Measurements from ENCODE around the gene TMEM9.
A peak's percentile ranks its signal among the peaks of the same experiment; 100 is the strongest.

TMEM9 gene

GRCh38 chr1:201154389-201155165, at the start of gene TMEM9:
TMEM9 (minus strand) TSS chr1:201154474; CDS start chr1:201153923, 551 bp downstream.
- peaks cover 36% of the 10 kb centered on the region for H3K27me3 Mint-ChIP-seq
- H3K4me1 Mint-ChIP-seq = peaks cover 14% of the 10 kb centered on the region
- peak within 1 kb of the TSS; percentile 84 for H3K27ac Mint-ChIP-seq (ENCODE audit: low read depth)
- H3K4me3 Mint-ChIP-seq = peak within 1 kb of the TSS; percentile 84
- DNase-seq (ENCODE audit: low spot score in 2 of 2) = peak; percentile 95 to 99
- H3K36me3 Mint-ChIP-seq (ENCODE audit: insufficient read depth) = peaks cover 4% of the 10 kb centered on the region
- peak; percentile 98 for ATAC-seq (replicated peaks; ENCODE audit: extremely low read depth, poor library complexity, severe bottlenecking)
- H3K9me3 Mint-ChIP-seq = no peaks in the 10 kb centered on the region

GRCh38 chr1:201198598-201198997, 44.3 kb upstream of the TMEM9 start:
- ATAC-seq (replicated peaks; ENCODE audit: extremely low read depth, poor library complexity, severe bottlenecking) (no peak), DNase-seq (ENCODE audit: low spot score in 2 of 2) (no peak)
- Mint-ChIP-seq H3K4me3 (no peak overlapping the region), H3K36me3 (ENCODE audit: insufficient read depth) (no peaks in the 10 kb centered on the region), H3K4me1 (no peaks in the 10 kb centered on the region), H3K27ac (ENCODE audit: low read depth) (no peak overlapping the region), H3K9me3 (no peaks in the 10 kb centered on the region), H3K27me3 (no peaks in the 10 kb centered on the region)

GRCh38 chr1:201194046-201194445, 39.8 kb upstream of the TMEM9 start:
- Mint-ChIP-seq H3K9me3 (no peaks in the 10 kb centered on the region), H3K4me1 (no peaks in the 10 kb centered on the region), H3K36me3 (ENCODE audit: insufficient read depth) (no peaks in the 10 kb centered on the region), H3K27me3 (peaks cover 38% of the 10 kb centered on the region), H3K27ac (ENCODE audit: low read depth) (no peak overlapping the region), H3K4me3 (no peak overlapping the region)
- DNase-seq (ENCODE audit: low spot score in 2 of 2) (no peak), ATAC-seq (replicated peaks; ENCODE audit: extremely low read depth, poor library complexity, severe bottlenecking) (no peak)

GRCh38 chr1:201192261-201192788, 38.1 kb upstream of the TMEM9 start:
- no peaks in the 10 kb centered on the region for H3K4me1 Mint-ChIP-seq
- H3K36me3 Mint-ChIP-seq (ENCODE audit: insufficient read depth) = no peaks in the 10 kb centered on the region

GRCh38 chr1:201191653-201192260, 37.5 kb upstream of the TMEM9 start:
- Mint-ChIP-seq H3K4me3 (no peak overlapping the region), H3K27ac (ENCODE audit: low read depth) (no peak overlapping the region), H3K9me3 (no peaks in the 10 kb centered on the region), H3K27me3 (peaks cover 48% of the 10 kb centered on the region), H3K36me3 (ENCODE audit: insufficient read depth) (no peaks in the 10 kb centered on the region), H3K4me1 (no peaks in the 10 kb centered on the region)
- no peak for ATAC-seq (replicated peaks; ENCODE audit: extremely low read depth, poor library complexity, severe bottlenecking)
- no peak for DNase-seq (ENCODE audit: low spot score in 2 of 2)

More at GRCh38 chr1:201192261-201192788, 38.1 kb upstream of the TMEM9 start:
- Mint-ChIP-seq H3K4me3 (no peak overlapping the region), H3K9me3 (no peaks in the 10 kb centered on the region), H3K27me3 (peaks cover 48% of the 10 kb centered on the region), H3K27ac (ENCODE audit: low read depth) (no peak overlapping the region)
- no peak for ATAC-seq (replicated peaks; ENCODE audit: extremely low read depth, poor library complexity, severe bottlenecking)
- no peak for DNase-seq (ENCODE audit: low spot score in 2 of 2)

GRCh38 chr1:201190624-201191051, 36.4 kb upstream of the TMEM9 start, which contains the start of gene IGFN1:
IGFN1 (plus strand) TSS chr1:201190824; CDS start chr1:201193294, 2,470 bp downstream.
- Mint-ChIP-seq H3K4me1 (no peaks in the 10 kb centered on the region), H3K9me3 (no peaks in the 10 kb centered on the region), H3K27me3 (peaks cover 48% of the 10 kb centered on the region), H3K27ac (ENCODE audit: low read depth) (no peak within 1 kb of the TSS), H3K4me3 (no peak within 1 kb of the TSS), H3K36me3 (ENCODE audit: insufficient read depth) (no peaks in the 10 kb centered on the region)
- no peak for ATAC-seq (replicated peaks; ENCODE audit: extremely low read depth, poor library complexity, severe bottlenecking)
- no peak for DNase-seq (ENCODE audit: low spot score in 2 of 2)

GRCh38 chr1:201190005-201190404, 35.7 kb upstream of the TMEM9 start:
- no peak overlapping the region for H3K4me3 Mint-ChIP-seq
- ATAC-seq (replicated peaks; ENCODE audit: extremely low read depth, poor library complexity, severe bottlenecking) (no peak), DNase-seq (ENCODE audit: low spot score in 2 of 2) (no peak)
- no peak overlapping the region for H3K27ac Mint-ChIP-seq (ENCODE audit: low read depth)
- peaks cover 50% of the 10 kb centered on the region for H3K27me3 Mint-ChIP-seq
- H3K36me3 Mint-ChIP-seq (ENCODE audit: insufficient read depth) = no peaks in the 10 kb centered on the region
- H3K4me1 Mint-ChIP-seq = no peaks in the 10 kb centered on the region
- no peaks in the 10 kb centered on the region for H3K9me3 Mint-ChIP-seq

- ATAC-seq (replicated peaks; ENCODE audit: extremely low read depth, poor library complexity, severe bottlenecking) (no peak), DNase-seq (ENCODE audit: low spot score in 2 of 2) (no peak)
- Mint-ChIP-seq H3K9me3 (no peaks in the 10 kb centered on the region), H3K27me3 (peaks cover 59% of the 10 kb centered on the region), H3K4me1 (no peaks in the 10 kb centered on the region), H3K4me3 (no peak overlapping the region), H3K36me3 (ENCODE audit: insufficient read depth) (no peaks in the 10 kb centered on the region), H3K27ac (ENCODE audit: low read depth) (no peak overlapping the region)
These were observed 34.8 kb upstream of the TMEM9 start for GRCh38 chr1:201189085-201189484.

- Mint-ChIP-seq H3K27me3 (peaks cover 59% of the 10 kb centered on the region), H3K36me3 (ENCODE audit: insufficient read depth) (no peaks in the 10 kb centered on the region), H3K27ac (ENCODE audit: low read depth) (no peak overlapping the region), H3K4me1 (no peaks in the 10 kb centered on the region), H3K4me3 (no peak overlapping the region), H3K9me3 (no peaks in the 10 kb centered on the region)
- ATAC-seq (replicated peaks; ENCODE audit: extremely low read depth, poor library complexity, severe bottlenecking) (no peak), DNase-seq (ENCODE audit: low spot score in 2 of 2) (no peak)
These were observed 31.9 kb upstream of the TMEM9 start for GRCh38 chr1:201186192-201186591.

- ATAC-seq (replicated peaks; ENCODE audit: extremely low read depth, poor library complexity, severe bottlenecking) (no peak), DNase-seq (ENCODE audit: low spot score in 2 of 2) (no peak)
- Mint-ChIP-seq H3K27ac (ENCODE audit: low read depth) (no peak overlapping the region), H3K36me3 (ENCODE audit: insufficient read depth) (no peaks in the 10 kb centered on the region), H3K9me3 (no peaks in the 10 kb centered on the region), H3K4me3 (no peak overlapping the region), H3K4me1 (no peaks in the 10 kb centered on the region), H3K27me3 (peaks cover 53% of the 10 kb centered on the region)
These were observed 31.4 kb upstream of the TMEM9 start for GRCh38 chr1:201185527-201186128.

GRCh38 chr1:201185123-201185453, 30.8 kb upstream of the TMEM9 start:
- Mint-ChIP-seq H3K36me3 (ENCODE audit: insufficient read depth) (no peaks in the 10 kb centered on the region), H3K4me1 (no peaks in the 10 kb centered on the region), H3K27ac (ENCODE audit: low read depth) (no peak overlapping the region), H3K4me3 (no peak overlapping the region), H3K9me3 (no peaks in the 10 kb centered on the region), H3K27me3 (peaks cover 48% of the 10 kb centered on the region)
- ATAC-seq (replicated peaks; ENCODE audit: extremely low read depth, poor library complexity, severe bottlenecking) (no peak), DNase-seq (ENCODE audit: low spot score in 2 of 2) (no peak)

- H3K27ac Mint-ChIP-seq (ENCODE audit: low read depth) = no peak overlapping the region
- ATAC-seq (replicated peaks; ENCODE audit: extremely low read depth, poor library complexity, severe bottlenecking) = no peak
- no peaks in the 10 kb centered on the region for H3K36me3 Mint-ChIP-seq (ENCODE audit: insufficient read depth)
- H3K9me3 Mint-ChIP-seq = no peaks in the 10 kb centered on the region
- no peaks in the 10 kb centered on the region for H3K4me1 Mint-ChIP-seq
- no peak for DNase-seq (ENCODE audit: low spot score in 2 of 2)
- H3K27me3 Mint-ChIP-seq = peaks cover 45% of the 10 kb centered on the region
- no peak overlapping the region for H3K4me3 Mint-ChIP-seq
These were observed 30.2 kb upstream of the TMEM9 start for GRCh38 chr1:201184307-201185122.

Measured in central memory CD8-positive, alpha-beta T cell (primary cell).